ENCODE results near the gene MON2. TPM values are rescaled to one million over a fixed set of nuclear protein-coding genes. Genes with fewer than 3 reads are reported as not detected.
A peak's percentile ranks its signal among the peaks of the same experiment; 100 is the strongest.

The MON2 gene
- total and polyA plus RNA-seq, 2 of the 13 experiments (the other 11 are each of a cell fraction or from before 2014, with no cell fraction given): 10.5 to 24.8 TPM

GRCh38 chr12:62631471-62632410, 165.1 kb downstream of the MON2 start (continued):
- TF ChIP-seq THAP8 (CRISPR knock-in tag; IDR thresholded peaks at IDR 0.05; ENCODE audit: borderline replicate concordance) (no peak), DNMT1 (CRISPR knock-in tag; IDR thresholded peaks at IDR 0.05) (no peak), BORCS8-MEF2B (CRISPR knock-in tag; IDR thresholded peaks at IDR 0.05) (peak; percentile 57; the same call in 1 of the 2 replicates), ZNF124 (CRISPR knock-in tag; IDR thresholded peaks at IDR 0.05) (no peak; the same call in 1 of the 2 replicates), ZNF263 (CRISPR knock-in tag; IDR thresholded peaks at IDR 0.05) (peak; percentile 24; the same call in 1 of the 2 replicates), ZBTB49 (CRISPR knock-in tag; IDR thresholded peaks at IDR 0.05; ENCODE audit: borderline replicate concordance) (no peak), PCBP1 (IDR thresholded peaks at IDR 0.05; ENCODE audit: borderline replicate concordance, low read depth, low read length) (no peak), NFKB2 (CRISPR knock-in tag; IDR thresholded peaks at IDR 0.05; ENCODE audit: borderline replicate concordance) (peak; percentile 36; the same call in 1 of the 2 replicates), HNF4G (IDR thresholded peaks at IDR 0.05; ENCODE audit: borderline replicate concordance, low read depth, low read length) (no peak), HNF4G (CRISPR knock-in tag; IDR thresholded peaks at IDR 0.05; ENCODE audit: borderline replicate concordance, low read depth) (no peak), MEIS1 (CRISPR knock-in tag; IDR thresholded peaks at IDR 0.05; ENCODE audit: borderline replicate concordance) (no peak), HIVEP1 (CRISPR knock-in tag; IDR thresholded peaks at IDR 0.05) (peak; percentile 83), DPF2 (CRISPR knock-in tag; IDR thresholded peaks at IDR 0.05; ENCODE audit: borderline replicate concordance, low read depth) (no peak), NPAS2 (CRISPR knock-in tag; IDR thresholded peaks at IDR 0.05; ENCODE audit: borderline replicate concordance) (no peak), SRSF1 (optimal IDR thresholded peaks at IDR 0.05; ENCODE audit: low read depth, low read length) (no peak), HOXA3 (CRISPR knock-in tag; IDR thresholded peaks at IDR 0.05) (0 out of 2 replicates have a peak, but pooled peaks have one; percentile 24), PAXIP1 (CRISPR knock-in tag; conservative IDR thresholded peaks at IDR 0.05) (peak; percentile 16; the same call in 1 of the 2 replicates), KMT2B (CRISPR knock-in tag; IDR thresholded peaks at IDR 0.05) (no peak; the same call in 1 of the 2 replicates), KLF16 (CRISPR knock-in tag; IDR thresholded peaks at IDR 0.05) (no peak), ZNF350 (CRISPR knock-in tag; IDR thresholded peaks at IDR 0.05; ENCODE audit: borderline replicate concordance, low read depth) (no peak), FOXC1 (CRISPR knock-in tag; IDR thresholded peaks at IDR 0.05; ENCODE audit: borderline replicate concordance) (no peak), ARNTL (CRISPR knock-in tag; IDR thresholded peaks at IDR 0.05) (no peak; the same call in 1 of the 2 replicates), U2AF1 (optimal IDR thresholded peaks at IDR 0.05; ENCODE audit: low read depth, low read length) (no peak)
